SK-N-SH treated with all-trans-retinoic acid at 6 μM for 48 hours (cell line): ENCODE measurements around the gene GPSM1.

Source experiments
- ATAC-seq: fragments of 200-7000 bp; cut with Tn5 transposase; 3 replicates; pipeline ENCODE4 v1.9.1; 2020; ENCODE audit warnings: mild to moderate bottlenecking, moderate library complexity
- ARNTL ChIP-seq: fragments of 450-650 bp; formaldehyde crosslinking; IDR thresholded peaks from 2 replicates; pipeline ENCODE4 v1.5.0; 2020; ENCODE audit warnings: low read depth, mild to moderate bottlenecking, moderate library complexity, borderline replicate concordance
- BACH2 ChIP-seq: fragments of 250-450 bp; sonication (Bioruptor Pico); IDR thresholded peaks from 2 replicates; pipeline ENCODE4 v1.9.0; 2021; ENCODE audit warnings: mild to moderate bottlenecking, borderline replicate concordance
- CSDC2 ChIP-seq: fragments of 250-450 bp; sonication (Bioruptor Pico); IDR thresholded peaks from 2 replicates; pipeline ENCODE4 v1.5.0; 2020; ENCODE audit warnings: mild to moderate bottlenecking, moderate library complexity
- CSRNP3 ChIP-seq: fragments of 250-450 bp; sonication (Bioruptor Pico); IDR thresholded peaks from 2 replicates; pipeline ENCODE4 v1.5.1; 2021; ENCODE audit warnings: mild to moderate bottlenecking, moderate library complexity
- ESRRG ChIP-seq: fragments of 250-450 bp; sonication (Bioruptor Pico); IDR thresholded peaks from 2 replicates; pipeline ENCODE4 v1.6.1; 2021; ENCODE audit warnings: mild to moderate bottlenecking
- ISL1 ChIP-seq: fragments of 250-450 bp; sonication (Bioruptor Pico); IDR thresholded peaks from 2 replicates; pipeline ENCODE4 v2.1.2; 2022; ENCODE audit warnings: mild to moderate bottlenecking, moderate library complexity
- OSR1 ChIP-seq: fragments of 250-450 bp; sonication (Bioruptor Pico); IDR thresholded peaks from 2 replicates; pipeline ENCODE4 v1.8.0; 2022; ENCODE audit warnings: moderate library complexity, mild to moderate bottlenecking, inconsistent platforms
- PATZ1 ChIP-seq: fragments of 250-450 bp; sonication (Bioruptor Pico); IDR thresholded peaks from 2 replicates; pipeline ENCODE4 v1.8.0; 2020; ENCODE audit warnings: mild to moderate bottlenecking, moderate library complexity, borderline replicate concordance
- PPARA ChIP-seq: fragments of 250-450 bp; sonication (Bioruptor Pico); IDR thresholded peaks from 2 replicates; pipeline ENCODE4 v1.5.0; 2020; ENCODE audit warnings: mild to moderate bottlenecking, borderline replicate concordance
- RARB ChIP-seq: fragments of 250-450 bp; sonication (Bioruptor Pico); IDR thresholded peaks from 2 replicates; pipeline ENCODE4 v1.8.0; 2021; ENCODE audit warnings: mild to moderate bottlenecking, moderate library complexity
- SNAI2 ChIP-seq: fragments of 250-450 bp; sonication (Bioruptor Pico); IDR thresholded peaks from 2 replicates; pipeline ENCODE4 v1.5.0; 2020; ENCODE audit warnings: mild to moderate bottlenecking, moderate library complexity
- TCF4 ChIP-seq: fragments of 250-450 bp; sonication (Bioruptor Pico); IDR thresholded peaks from 2 replicates; pipeline ENCODE4 v1.8.0; 2021; ENCODE audit warnings: mild to moderate bottlenecking, moderate library complexity, borderline replicate concordance
- TOX ChIP-seq: fragments of 250-450 bp; sonication (Bioruptor Pico); IDR thresholded peaks from 2 replicates; pipeline ENCODE4 v1.8.0; 2021; ENCODE audit warnings: mild to moderate bottlenecking, moderate library complexity, borderline replicate concordance
- TSHZ2 ChIP-seq: fragments of 250-450 bp; sonication (Bioruptor Pico); IDR thresholded peaks from 2 replicates; pipeline ENCODE4 v1.5.0; 2020; ENCODE audit warnings: mild to moderate bottlenecking, moderate library complexity
- ZC3H10 ChIP-seq: fragments of 250-450 bp; sonication (Bioruptor Pico); IDR thresholded peaks from 2 replicates; pipeline ENCODE4 v1.5.1; 2021; ENCODE audit warnings: mild to moderate bottlenecking, moderate library complexity
- ZFP3 ChIP-seq: fragments of 250-450 bp; sonication (Bioruptor Pico); IDR thresholded peaks from 2 replicates; pipeline ENCODE4 v1.5.0; 2020; ENCODE audit warnings: mild to moderate bottlenecking, moderate library complexity
- ZFP30 ChIP-seq: fragments of 450-650 bp; formaldehyde crosslinking; IDR thresholded peaks from 2 replicates; pipeline ENCODE4 v1.5.0; 2022; ENCODE audit warnings: mild to moderate bottlenecking, moderate library complexity
- ZNF565 ChIP-seq: fragments of 450-650 bp; formaldehyde crosslinking; conservative IDR thresholded peaks from 2 replicates; pipeline ENCODE4 v1.5.0; 2020; ENCODE audit warnings: low read depth, mild to moderate bottlenecking, moderate library complexity
- ZNF70 ChIP-seq: fragments of 450-650 bp; formaldehyde crosslinking; IDR thresholded peaks from 2 replicates; pipeline ENCODE4 v1.5.0; 2020; ENCODE audit warnings: mild to moderate bottlenecking, moderate library complexity
- ZNF8 ChIP-seq: fragments of 450-650 bp; formaldehyde crosslinking; IDR thresholded peaks from 2 replicates; pipeline ENCODE4 v1.5.0; 2020; ENCODE audit warnings: mild to moderate bottlenecking, moderate library complexity

Gene GPSM1

DNA sequence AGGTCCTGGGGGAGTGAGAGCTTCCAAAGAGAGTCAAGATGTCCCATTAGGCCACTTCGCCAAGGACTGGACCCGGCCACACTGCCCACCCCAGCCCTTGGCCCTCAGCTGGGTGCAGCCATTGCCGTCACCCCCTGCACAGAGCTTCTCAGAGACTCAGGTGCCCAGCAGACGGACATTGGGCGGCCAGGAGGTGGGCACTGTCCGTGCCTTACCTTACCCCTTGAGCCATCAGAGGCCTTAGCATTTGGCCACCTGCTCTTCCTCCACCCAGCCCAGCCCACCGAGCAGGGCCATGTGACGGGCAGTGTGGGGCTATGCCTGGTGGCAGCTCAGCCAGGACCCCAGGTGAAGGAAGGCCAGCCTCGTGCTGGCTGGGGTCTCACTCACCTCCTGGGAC lies 39.5 kb downstream of the GPSM1 start:
- ATAC-seq: no peak
- TF ChIP-seq ZNF70 (no peak), ZFP3 (CRISPR knock-in tag) (no peak), ZFP30 (no peak), PPARA (no peak), BACH2 (no peak), TSHZ2 (no peak), ZNF565 (CRISPR knock-in tag) (no peak), CSDC2 (CRISPR knock-in tag) (no peak), ZNF8 (CRISPR knock-in tag) (no peak), TOX (CRISPR knock-in tag) (no peak), CSRNP3 (no peak)
- TF ChIP-seq, all 23 proteins: peak for 0

GRCh38 chr9:136367296-136368145 lies 40.2 kb downstream of the GPSM1 start:
- no peak for TF ChIP-seq TCF4 (CRISPR knock-in tag)
- TF ChIP-seq ESRRG (CRISPR knock-in tag): no peak
- no peak for TF ChIP-seq SNAI2 (CRISPR knock-in tag)
- no peak for TF ChIP-seq ZC3H10 (CRISPR knock-in tag)
- no peak for TF ChIP-seq ARNTL (CRISPR knock-in tag)
- no peak for TF ChIP-seq ZFP30
- TF ChIP-seq ZNF8 (CRISPR knock-in tag): no peak
- no peak for TF ChIP-seq TOX (CRISPR knock-in tag)
- TF ChIP-seq TSHZ2: no peak
- no peak for TF ChIP-seq RARB (CRISPR knock-in tag)
- no peak for TF ChIP-seq ZNF70
- no peak for TF ChIP-seq BACH2
- TF ChIP-seq PATZ1 (CRISPR knock-in tag): no peak
- TF ChIP-seq CSRNP3: no peak
- no peak for TF ChIP-seq ZNF565 (CRISPR knock-in tag)
- no peak for TF ChIP-seq PPARA
- no peak for TF ChIP-seq CSDC2 (CRISPR knock-in tag)
- no peak for TF ChIP-seq OSR1 (CRISPR knock-in tag)
- no peak for ATAC-seq

DNA sequence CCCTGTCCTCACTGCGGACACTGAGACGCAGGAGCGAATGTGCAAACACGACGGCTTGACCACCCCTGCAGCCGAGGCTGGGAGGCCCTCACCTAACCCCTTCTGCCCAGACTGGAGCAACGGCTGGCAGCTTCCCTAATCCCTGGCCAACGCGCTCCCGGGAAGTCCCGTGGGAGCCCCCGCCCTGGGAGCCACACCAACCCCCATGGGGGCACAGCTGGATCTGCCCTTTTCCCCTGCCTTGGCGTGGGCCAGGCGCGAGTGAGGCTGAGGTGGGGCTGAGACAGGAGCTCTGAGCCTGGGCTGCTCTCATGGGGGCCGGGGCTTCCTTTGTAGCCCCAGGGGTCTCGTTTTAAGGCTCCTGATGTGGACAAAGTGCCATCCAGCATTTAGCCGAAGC lies 40.9 kb downstream of the GPSM1 start:
- TF ChIP-seq ESRRG (CRISPR knock-in tag) (no peak), RARB (CRISPR knock-in tag) (no peak), ISL1 (CRISPR knock-in tag) (no peak)
- ATAC-seq: no peak
